ENCODE results near the gene ZNF443.
"Not testable (repeated sequence)": the region's sequence is repeated elsewhere in the genome, so short reads cannot be mapped to it uniquely, and the experiment has no call there.

The ZNF443 gene

GRCh38 chr19:12440541-12441316 lies at the start of gene ZNF443:
Gene ZNF443 (minus strand): TSS chr19:12441021. CDS start chr19:12440914, 107 bp downstream.
- peak; percentile 94 to 99 (median 95) for DNase-seq (ENCODE audit: low read depth in 3 of 3, low spot score in 1 of 3)

- DNase-seq (ENCODE audit: low read depth in 3 of 3, low spot score in 1 of 3) = not testable (repeated sequence)
These were observed 45.5 kb upstream of the ZNF443 start for GRCh38 chr19:12486265-12486783.

GRCh38 chr19:12485571-12485970 lies 44.8 kb upstream of the ZNF443 start:
- DNase-seq (ENCODE audit: low read depth in 3 of 3, low spot score in 1 of 3) = no peak

- no peak for DNase-seq (ENCODE audit: low read depth in 3 of 3, low spot score in 1 of 3)
These were observed 44.2 kb upstream of the ZNF443 start for GRCh38 chr19:12485052-12485416.

GRCh38 chr19:12484371-12485051 lies 43.7 kb upstream of the ZNF443 start, which contains the start of gene ZNF709:
Gene ZNF709 (minus strand): TSS chr19:12484816. CDS start chr19:12484657, 159 bp downstream.
- peak; percentile 60 to 83 (median 79) for DNase-seq (ENCODE audit: low read depth in 3 of 3, low spot score in 1 of 3)

- no peak for DNase-seq (ENCODE audit: low read depth in 3 of 3, low spot score in 1 of 3)
These were observed 43.2 kb upstream of the ZNF443 start for GRCh38 chr19:12484011-12484370.

GRCh38 chr19:12482509-12482886 lies 41.7 kb upstream of the ZNF443 start:
- no peak for DNase-seq (ENCODE audit: low read depth in 3 of 3, low spot score in 1 of 3)

- DNase-seq (ENCODE audit: low read depth in 3 of 3, low spot score in 1 of 3) = no peak
These were observed 41.1 kb upstream of the ZNF443 start for GRCh38 chr19:12481781-12482508.

- DNase-seq (ENCODE audit: low read depth in 3 of 3, low spot score in 1 of 3) = no peak
These were observed 37.6 kb upstream of the ZNF443 start for GRCh38 chr19:12478234-12478941.

- not testable (repeated sequence) for DNase-seq (ENCODE audit: low read depth in 3 of 3, low spot score in 1 of 3)
These were observed 26.8 kb upstream of the ZNF443 start for GRCh38 chr19:12467651-12468050.

GRCh38 chr19:12465211-12465610 lies 24.4 kb upstream of the ZNF443 start:
- no peak for DNase-seq (ENCODE audit: low read depth in 3 of 3, low spot score in 1 of 3)

- no peak for DNase-seq (ENCODE audit: low read depth in 3 of 3, low spot score in 1 of 3)
These were observed 23.9 kb upstream of the ZNF443 start for GRCh38 chr19:12464769-12465168.

- not testable (repeated sequence) for DNase-seq (ENCODE audit: low read depth in 3 of 3, low spot score in 1 of 3)
These were observed 23.3 kb upstream of the ZNF443 start for GRCh38 chr19:12464139-12464538.

GRCh38 chr19:12453495-12453894 lies 12.7 kb upstream of the ZNF443 start:
- no peak for DNase-seq (ENCODE audit: low read depth in 3 of 3, low spot score in 1 of 3)

GRCh38 chr19:12450844-12451243 lies 10.0 kb upstream of the ZNF443 start:
- DNase-seq (ENCODE audit: low read depth in 3 of 3, low spot score in 1 of 3) = no peak

GRCh38 chr19:12448808-12449207 lies 8.0 kb upstream of the ZNF443 start:
- DNase-seq (ENCODE audit: low read depth in 3 of 3, low spot score in 1 of 3) = no peak

- peak in 2 of 3 donors; percentile 0 to 28 for DNase-seq (ENCODE audit: low read depth in 3 of 3, low spot score in 1 of 3)
These were observed 908 bp downstream of the ZNF443 start for GRCh38 chr19:12439686-12440540.

GRCh38 chr19:12430726-12431299 lies 10.0 kb downstream of the ZNF443 start:
- DNase-seq (ENCODE audit: low read depth in 3 of 3, low spot score in 1 of 3) = not testable (repeated sequence)

GRCh38 chr19:12425888-12426274 lies 14.9 kb downstream of the ZNF443 start:
- no peak for DNase-seq (ENCODE audit: low read depth in 3 of 3, low spot score in 1 of 3)

Data from stimulated activated CD4-positive, alpha-beta T cell treated with anti-CD3 and anti-CD28 coated beads, TNF-alpha, amount 100 ng/mL, for 1 hour (primary cell).